ENCODE measurements around the gene RBM48.

- no peak for TF ChIP-seq CTCF (IDR thresholded peaks at IDR 0.05; ENCODE audit: extremely low read depth in 1 of 2, insufficient read depth in 1 of 2, low read depth in 1 of 2, low read length in 2 of 2)
- no peak for TF ChIP-seq POLR2A (IDR thresholded peaks at IDR 0.05; ENCODE audit: low read depth, low read length)
- TF ChIP-seq EZH2 (IDR thresholded peaks at IDR 0.05; ENCODE audit: borderline replicate concordance, low read depth, low read length, severe bottlenecking): no peak
- TF ChIP-seq JUN (IDR thresholded peaks at IDR 0.05; ENCODE audit: borderline replicate concordance, insufficient read depth, insufficient read length, low read depth): no peak
- TF ChIP-seq POLR2AphosphoS5 (IDR thresholded peaks at IDR 0.05; ENCODE audit: insufficient read depth, low read depth, low read length): no peak
- TF ChIP-seq FOS (IDR thresholded peaks at IDR 0.05; ENCODE audit: borderline replicate concordance, insufficient read depth, low read length): no peak
- no peak for TF ChIP-seq GATA2 (IDR thresholded peaks at IDR 0.05; ENCODE audit: insufficient read depth, insufficient read length, low read depth, low read length)
- TF ChIP-seq MAX (IDR thresholded peaks at IDR 0.05; ENCODE audit: insufficient read depth, insufficient read length): no peak
- TF ChIP-seq MYC (IDR thresholded peaks at IDR 0.05; ENCODE audit: low read depth, low read length): no peak
Observed at GRCh38 chr7:92508946-92509345, 19.6 kb upstream of the RBM48 start.
